Prostate gland (tissue), 2 donors: ENCODE data around the gene WDR55.

Experiments
- CTCF ChIP-seq, 4 experiments: fragments of 200-600 bp in 2 of 4; fragments of 450-650 bp in 2 of 4; sonication (generic) in 2 of 4; IDR thresholded peaks; 1 replicate in 3 of 4; 2 replicates in 1 of 4; pipeline ENCODE4 v1.5.1; 2016 to 2019; ENCODE audit warnings: antibody characterized with exemption in 4 of 4, mild to moderate bottlenecking in 2 of 4, moderate library complexity in 2 of 4
- POLR2A ChIP-seq: fragments of 450-650 bp; IDR thresholded peaks from one replicate; pipeline ENCODE4 v1.6.1; 2016; ENCODE audit warnings: antibody characterized with exemption, mild to moderate bottlenecking
- POLR2AphosphoS5 ChIP-seq: sonication (generic); formaldehyde crosslinking; IDR thresholded peaks from one replicate; pipeline ENCODE4 v1.6.1; 2017; ENCODE audit warnings: antibody characterized with exemption

GRCh38 chr5:140637371-140638100, 27.2 kb upstream of the WDR55 start:
- TF ChIP-seq CTCF (IDR thresholded peaks at IDR 0.05) (no peak), POLR2A (no peak), POLR2AphosphoS5 (no peak)
